ENCODE results near the gene KCND3.

DNA sequence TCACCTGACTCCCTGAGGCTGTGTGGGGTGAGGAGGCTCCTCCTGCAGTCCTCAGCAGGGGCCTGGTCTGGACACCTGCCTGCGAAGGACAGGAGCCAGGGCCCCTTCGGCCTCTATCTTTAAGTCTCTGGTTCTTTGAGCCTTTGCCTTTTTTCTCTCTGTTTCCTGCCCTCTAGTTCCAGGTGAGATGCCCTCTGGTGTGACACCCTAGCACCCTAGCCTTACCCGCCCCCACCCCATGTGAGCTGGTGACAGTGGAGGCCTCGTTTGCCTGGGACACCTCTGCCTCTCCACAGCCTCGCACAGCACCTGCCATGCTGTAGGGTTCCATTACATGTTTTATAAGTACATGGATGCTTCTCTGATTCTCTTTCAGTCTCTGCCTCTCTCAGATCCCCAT is 186.5 kb downstream of the KCND3 start:
- TF ChIP-seq, protein P1, sequence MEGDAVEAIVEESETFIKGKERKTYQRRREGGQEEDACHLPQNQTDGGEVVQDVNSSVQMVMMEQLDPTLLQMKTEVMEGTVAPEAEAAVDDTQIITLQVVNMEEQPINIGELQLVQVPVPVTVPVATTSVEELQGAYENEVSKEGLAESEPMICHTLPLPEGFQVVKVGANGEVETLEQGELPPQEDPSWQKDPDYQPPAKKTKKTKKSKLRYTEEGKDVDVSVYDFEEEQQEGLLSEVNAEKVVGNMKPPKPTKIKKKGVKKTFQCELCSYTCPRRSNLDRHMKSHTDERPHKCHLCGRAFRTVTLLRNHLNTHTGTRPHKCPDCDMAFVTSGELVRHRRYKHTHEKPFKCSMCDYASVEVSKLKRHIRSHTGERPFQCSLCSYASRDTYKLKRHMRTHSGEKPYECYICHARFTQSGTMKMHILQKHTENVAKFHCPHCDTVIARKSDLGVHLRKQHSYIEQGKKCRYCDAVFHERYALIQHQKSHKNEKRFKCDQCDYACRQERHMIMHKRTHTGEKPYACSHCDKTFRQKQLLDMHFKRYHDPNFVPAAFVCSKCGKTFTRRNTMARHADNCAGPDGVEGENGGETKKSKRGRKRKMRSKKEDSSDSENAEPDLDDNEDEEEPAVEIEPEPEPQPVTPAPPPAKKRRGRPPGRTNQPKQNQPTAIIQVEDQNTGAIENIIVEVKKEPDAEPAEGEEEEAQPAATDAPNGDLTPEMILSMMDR (IDR thresholded peaks at IDR 0.05) = no peak
- no peak for TF ChIP-seq POLR2A (IDR thresholded peaks at IDR 0.05)

Measured in Peyer's patch (tissue), 4 donors.